Ascending aorta (tissue), 2 donors: Measurements from ENCODE around the gene KCNG2. TPM values are rescaled to one million over a fixed set of nuclear protein-coding genes. Genes with fewer than 3 reads are reported as not detected.

Experiments
- DNase-seq, 2 donors: peaks; one replicate each; pipeline ENCODE4 v3.0.0-alpha.2; 2019; ENCODE audit warnings: low spot score in 2 of 2
- H3K27ac ChIP-seq, 2 donors: fragments of 200-600 bp; sonication (generic); one replicate each; pipeline ENCODE4 v1.5.1; 2016 to 2017; ENCODE audit warnings: mild to moderate bottlenecking in 1 of 2
- H3K27me3 ChIP-seq: fragments of 200-600 bp; sonication (generic); one replicate; pipeline ENCODE4 v1.5.1; 2017
- H3K36me3 ChIP-seq, 2 donors: fragments of 200-600 bp; sonication (generic); one replicate each; pipeline ENCODE4 v1.5.1; 2016
- H3K4me1 ChIP-seq, 2 donors: fragments of 200-600 bp; sonication (generic); one replicate each; pipeline ENCODE4 v1.5.1; 2016 to 2017; ENCODE audit warnings: mild to moderate bottlenecking in 1 of 2
- H3K4me3 ChIP-seq, 2 donors: fragments of 200-600 bp; sonication (generic); one replicate each; pipeline ENCODE4 v1.5.1; 2016 to 2017; ENCODE audit warnings: mild to moderate bottlenecking in 1 of 2
- H3K9me3 ChIP-seq, 2 donors: fragments of 200-600 bp; sonication (generic); one replicate each; pipeline ENCODE4 v1.5.1; 2016
- intact Hi-C: fragments of 100-400 bp; cut with DNase I; formaldehyde crosslinking; loops from one replicate; pipeline ENCODE4 v1.15.1; 2023
- total RNA-seq: library from RNA; depleted of rRNA; stranded (reverse); fragments of >200 nt; gene quantifications from one replicate; pipeline ENCODE4 v1.1.0, GENCODE V29; 2016
- TF ChIP-seq, protein P1 (sequence below), 3 experiments: fragments of 200-600 bp in 2 of 3; fragments of 450-650 bp in 1 of 3; sonication (generic) in 2 of 3; IDR thresholded peaks; one replicate each; pipeline ENCODE4 v1.5.1; 2016 to 2019; ENCODE audit warnings: antibody characterized with exemption in 3 of 3, mild to moderate bottlenecking in 1 of 3, moderate library complexity in 1 of 3

KCNG2 gene
- total RNA-seq, 1 donor from 2014 or later = not detected

DNA sequence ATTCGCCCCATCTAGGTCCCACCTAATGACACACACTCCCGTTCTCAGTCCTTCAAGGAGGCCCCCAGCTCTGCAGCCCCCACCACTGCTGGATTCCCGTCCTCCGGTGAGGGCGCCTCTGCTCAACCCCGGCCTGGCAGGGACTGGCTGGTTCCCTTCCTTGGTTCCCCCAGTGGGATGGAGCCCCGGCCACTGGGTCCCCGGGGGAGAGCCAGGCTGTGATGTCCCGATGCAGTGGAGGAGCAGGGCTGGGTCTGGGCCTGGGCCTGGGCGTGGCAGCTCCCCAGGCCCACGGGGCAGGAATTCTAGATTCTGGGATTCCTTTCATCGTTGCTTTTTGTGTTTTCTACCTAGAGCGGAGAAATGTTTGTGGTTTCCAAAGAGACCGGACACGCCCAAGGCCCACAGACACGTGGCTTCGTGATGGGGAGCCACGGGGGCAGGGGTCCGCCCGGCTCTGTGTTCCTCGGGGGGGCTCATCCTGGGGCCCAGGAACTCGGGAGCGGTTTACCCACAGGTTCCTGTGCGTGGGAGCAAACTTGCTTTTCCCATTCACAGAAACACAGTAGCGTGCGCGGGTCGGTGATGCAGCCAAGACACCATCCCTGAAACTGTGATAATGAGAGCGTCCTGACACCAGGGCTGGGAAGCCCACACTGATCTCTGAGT is 86.7 kb downstream of the KCNG2 start:
- Histone ChIP-seq H3K27me3 (no peaks in the 10 kb centered on the region), H3K4me1 (no peaks in the 10 kb centered on the region), H3K9me3 (peaks cover 4 to 21% of the 10 kb centered on the region in 2 donors), H3K27ac (no peak overlapping the region), H3K4me3 (no peak overlapping the region), H3K36me3 (no peaks in the 10 kb centered on the region)
- TF ChIP-seq, protein P1, sequence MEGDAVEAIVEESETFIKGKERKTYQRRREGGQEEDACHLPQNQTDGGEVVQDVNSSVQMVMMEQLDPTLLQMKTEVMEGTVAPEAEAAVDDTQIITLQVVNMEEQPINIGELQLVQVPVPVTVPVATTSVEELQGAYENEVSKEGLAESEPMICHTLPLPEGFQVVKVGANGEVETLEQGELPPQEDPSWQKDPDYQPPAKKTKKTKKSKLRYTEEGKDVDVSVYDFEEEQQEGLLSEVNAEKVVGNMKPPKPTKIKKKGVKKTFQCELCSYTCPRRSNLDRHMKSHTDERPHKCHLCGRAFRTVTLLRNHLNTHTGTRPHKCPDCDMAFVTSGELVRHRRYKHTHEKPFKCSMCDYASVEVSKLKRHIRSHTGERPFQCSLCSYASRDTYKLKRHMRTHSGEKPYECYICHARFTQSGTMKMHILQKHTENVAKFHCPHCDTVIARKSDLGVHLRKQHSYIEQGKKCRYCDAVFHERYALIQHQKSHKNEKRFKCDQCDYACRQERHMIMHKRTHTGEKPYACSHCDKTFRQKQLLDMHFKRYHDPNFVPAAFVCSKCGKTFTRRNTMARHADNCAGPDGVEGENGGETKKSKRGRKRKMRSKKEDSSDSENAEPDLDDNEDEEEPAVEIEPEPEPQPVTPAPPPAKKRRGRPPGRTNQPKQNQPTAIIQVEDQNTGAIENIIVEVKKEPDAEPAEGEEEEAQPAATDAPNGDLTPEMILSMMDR (IDR thresholded peaks at IDR 0.05) = no peak
- intact Hi-C loops = no loop called here
- no peak for DNase-seq

DNA sequence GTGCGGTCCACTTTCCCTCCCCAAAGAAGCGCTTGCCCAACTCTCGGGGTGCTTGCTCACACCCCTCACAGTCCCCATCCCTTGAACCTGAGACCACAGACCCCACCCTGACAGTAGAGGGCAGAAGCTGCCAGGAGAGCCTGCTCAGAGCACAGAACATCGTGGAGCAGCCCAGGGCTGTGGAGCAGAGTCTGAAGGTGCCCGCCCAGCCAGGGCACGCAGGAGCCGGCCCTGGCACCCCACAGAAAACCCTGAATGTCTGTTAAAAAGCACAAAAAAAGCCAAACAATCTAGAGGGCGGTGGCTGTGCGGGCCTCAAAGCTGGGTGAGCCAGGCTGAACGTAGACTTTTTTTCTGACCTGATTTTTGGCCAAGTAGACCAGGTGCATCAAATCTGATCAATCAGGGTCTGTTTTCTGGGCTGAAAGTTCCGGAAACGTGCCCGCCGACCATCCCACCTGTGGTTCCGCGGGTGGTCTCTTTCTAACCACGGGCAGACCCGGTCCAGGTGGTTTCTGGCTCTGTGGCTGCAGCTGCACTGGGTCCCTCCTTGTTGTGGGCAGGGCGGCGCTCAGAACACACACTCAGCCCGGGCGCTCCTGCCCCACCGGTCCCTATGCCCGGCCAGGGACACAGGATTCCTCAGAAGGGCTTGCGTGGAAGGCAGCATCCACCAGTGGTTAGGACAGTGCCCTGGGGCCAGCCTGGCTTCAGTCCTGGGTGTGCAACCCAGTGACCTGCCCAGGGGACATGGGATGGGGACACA is 87.4 kb downstream of the KCNG2 start:
- intact Hi-C loops = no loop called here
- no peak overlapping the region for H3K27ac ChIP-seq
- DNase-seq = no peak
- no peaks in the 10 kb centered on the region for H3K36me3 ChIP-seq
- no peaks in the 10 kb centered on the region for H3K27me3 ChIP-seq
- peaks cover 11 to 28% of the 10 kb centered on the region in 2 donors for H3K9me3 ChIP-seq
- H3K4me3 ChIP-seq = no peak overlapping the region
- H3K4me1 ChIP-seq = no peaks in the 10 kb centered on the region
- TF ChIP-seq, protein P1 (IDR thresholded peaks at IDR 0.05) = no peak

DNA sequence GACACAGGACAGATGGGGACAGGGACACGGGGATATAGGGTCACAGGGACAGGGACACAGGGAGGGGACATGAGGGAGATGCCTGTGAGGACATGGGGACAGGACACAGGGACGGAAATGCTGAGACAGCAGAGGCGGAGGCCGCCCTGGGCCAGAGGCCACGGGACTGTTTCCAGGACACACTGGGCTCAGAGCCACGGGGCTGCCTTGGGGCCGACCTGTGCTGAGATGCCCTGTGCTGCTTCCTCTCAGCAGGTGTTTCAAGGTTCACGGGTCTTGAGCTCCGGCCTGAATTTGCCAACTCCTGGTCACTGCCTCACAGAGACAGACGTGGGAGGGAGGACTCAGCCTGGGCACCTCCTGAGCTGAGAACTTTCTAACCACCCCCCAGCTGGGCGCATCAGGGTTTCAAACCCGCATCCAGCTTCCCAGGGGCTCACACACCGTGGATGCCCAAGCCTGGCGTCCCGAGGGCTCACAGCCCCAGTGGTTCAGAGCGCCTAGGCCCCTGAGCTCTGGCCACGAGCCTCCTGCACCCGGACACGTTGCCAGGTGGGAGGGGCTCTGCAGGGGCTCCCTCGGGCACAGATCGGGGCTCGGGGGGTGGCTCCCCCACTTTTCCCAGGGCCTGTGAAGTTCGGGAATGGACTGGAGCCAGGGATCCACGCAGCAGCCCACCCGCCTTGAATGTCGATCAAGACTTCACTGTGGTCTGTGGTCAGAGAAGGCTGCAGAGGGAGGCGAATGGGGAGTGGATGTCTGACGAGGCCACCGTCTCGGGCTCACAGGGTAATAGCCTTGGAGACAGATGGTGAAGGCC is 89.7 kb downstream of the KCNG2 start:
- Histone ChIP-seq H3K4me3 (no peak overlapping the region), H3K27me3 (no peaks in the 10 kb centered on the region), H3K27ac (no peak overlapping the region), H3K9me3 (peaks cover 18 to 49% of the 10 kb centered on the region in 2 donors), H3K36me3 (no peaks in the 10 kb centered on the region), H3K4me1 (no peaks in the 10 kb centered on the region)
- TF ChIP-seq, protein P1 (IDR thresholded peaks at IDR 0.05) = no peak
- peak in 1 of 2 donors; percentile 60 for DNase-seq
- intact Hi-C loops = no loop called here

- Histone ChIP-seq H3K4me3 (no peak overlapping the region), H3K9me3 (peaks cover 21 to 55% of the 10 kb centered on the region in 2 donors), H3K36me3 (no peaks in the 10 kb centered on the region), H3K27me3 (no peaks in the 10 kb centered on the region), H3K27ac (no peak overlapping the region), H3K4me1 (no peaks in the 10 kb centered on the region)
- no peak for DNase-seq
- TF ChIP-seq, protein P1 (IDR thresholded peaks at IDR 0.05) = no peak
- intact Hi-C loops = no loop called here
Observed at GRCh38 chr18:79888016-79888415, 90.3 kb downstream of the KCNG2 start.

- Histone ChIP-seq H3K9me3 (peaks cover 31 to 67% of the 10 kb centered on the region in 2 donors), H3K27me3 (no peaks in the 10 kb centered on the region), H3K4me3 (no peak overlapping the region), H3K36me3 (no peaks in the 10 kb centered on the region), H3K27ac (no peak overlapping the region), H3K4me1 (no peaks in the 10 kb centered on the region)
- intact Hi-C loops = no loop called here
- peak in 1 of 2 donors; percentile 31 for DNase-seq
- TF ChIP-seq, protein P1 (IDR thresholded peaks at IDR 0.05) = no peak
Observed at GRCh38 chr18:79889569-79889968, 91.8 kb downstream of the KCNG2 start.
